Suprapubic skin (tissue), 4 donors: Measurements from ENCODE around the gene BPIFB2.

Experiments used
- CTCF ChIP-seq, 2 donors: fragments of 200-600 bp in 1 of 2; fragments of 450-650 bp in 1 of 2; sonication (generic) in 1 of 2; IDR thresholded peaks; one replicate each; pipeline ENCODE4 v1.5.1; 2016 to 2019; ENCODE audit warnings: antibody characterized with exemption in 2 of 2, mild to moderate bottlenecking in 1 of 2, moderate library complexity in 1 of 2
- EP300 ChIP-seq: sonication (generic); formaldehyde crosslinking; IDR thresholded peaks from one replicate; pipeline ENCODE4 v1.6.1; 2017; ENCODE audit warnings: antibody characterized with exemption
- POLR2A ChIP-seq, 2 donors: fragments of 450-650 bp; IDR thresholded peaks; one replicate each; pipeline ENCODE4 v1.6.1; 2017; ENCODE audit warnings: antibody characterized with exemption in 2 of 2, mild to moderate bottlenecking in 2 of 2, moderate library complexity in 2 of 2
- POLR2AphosphoS5 ChIP-seq, 3 donors: sonication (generic); formaldehyde crosslinking; IDR thresholded peaks; one replicate each; pipeline ENCODE4 v1.6.1; 2017; ENCODE audit warnings: antibody characterized with exemption in 3 of 3

GRCh38 chr20:33022694-33023438 is 15.4 kb downstream of the BPIFB2 start:
- no peak for TF ChIP-seq POLR2AphosphoS5 (IDR thresholded peaks at IDR 0.05)
- TF ChIP-seq CTCF (IDR thresholded peaks at IDR 0.05), result no peak
- TF ChIP-seq POLR2A (IDR thresholded peaks at IDR 0.05), result no peak
- no peak for TF ChIP-seq EP300
